GM18861 (cell line): Measurements from ENCODE around the gene PMM2.

Experiments
- ATAC-seq: cut with Tn5 transposase; IDR thresholded peaks from one replicate; pipeline ENCODE4 v1.9.1; 2021; ENCODE audit not compliant: unreplicated experiment

Gene PMM2

DNA sequence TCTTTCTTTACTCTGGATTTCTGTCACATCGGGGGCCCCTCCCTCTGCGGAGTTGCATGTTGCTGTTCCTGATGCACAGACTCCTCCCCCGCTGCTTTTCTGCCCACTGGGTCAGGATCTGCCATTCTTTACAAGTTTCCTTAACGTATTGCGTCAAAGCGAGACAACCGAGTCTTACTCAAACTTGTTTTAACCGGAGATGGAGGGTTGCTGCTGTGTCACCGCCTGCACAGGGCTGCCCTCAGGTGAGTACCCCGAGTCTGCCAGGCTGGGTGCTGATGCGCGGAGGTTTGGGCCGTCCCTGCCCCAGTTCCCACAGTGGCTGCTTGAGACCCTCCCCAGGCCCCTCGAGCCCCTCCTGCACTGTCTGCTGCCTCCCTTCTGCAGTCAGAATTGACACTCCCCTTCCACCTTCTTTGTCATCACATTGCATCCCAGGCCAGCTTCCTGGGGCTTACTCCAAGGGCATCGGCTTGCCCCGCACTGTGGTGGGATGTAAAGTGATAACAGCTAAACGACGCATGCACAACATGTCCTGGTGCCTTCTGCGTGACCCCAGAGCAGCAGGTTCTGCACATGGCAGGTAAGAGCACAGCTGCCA, 51.9 kb downstream of the PMM2 start:
- ATAC-seq, result no peak

DNA sequence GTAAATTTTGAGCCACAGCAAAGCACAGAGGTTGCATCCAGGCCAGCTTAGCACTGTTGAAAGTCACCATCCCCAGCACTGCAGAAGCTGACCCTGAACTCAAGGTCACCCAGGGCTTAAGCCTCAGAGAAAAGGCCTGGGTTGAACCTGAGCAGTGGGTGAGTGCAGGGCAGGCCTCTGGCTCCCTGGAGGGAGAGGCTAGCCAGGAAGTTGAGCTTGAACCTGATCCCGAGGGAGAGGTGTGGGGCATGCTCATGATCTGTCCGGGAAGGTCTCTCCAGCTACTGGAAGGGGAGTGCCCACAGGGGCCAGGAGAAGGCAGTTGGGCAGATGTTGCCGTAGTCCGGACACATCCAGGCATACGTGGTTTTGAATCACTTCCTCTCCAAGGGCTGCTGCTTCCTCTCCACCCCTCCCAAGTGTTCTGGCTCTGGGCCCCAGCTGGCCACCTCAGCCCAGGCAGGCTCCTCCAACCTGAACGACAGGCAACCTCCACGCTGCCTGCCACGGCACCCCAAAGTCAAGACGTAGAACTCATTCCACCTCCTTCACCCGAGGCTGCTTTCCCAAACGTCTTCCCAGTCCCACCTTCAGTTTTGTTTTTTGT, 52.7 kb downstream of the PMM2 start:
- ATAC-seq, result no peak

DNA sequence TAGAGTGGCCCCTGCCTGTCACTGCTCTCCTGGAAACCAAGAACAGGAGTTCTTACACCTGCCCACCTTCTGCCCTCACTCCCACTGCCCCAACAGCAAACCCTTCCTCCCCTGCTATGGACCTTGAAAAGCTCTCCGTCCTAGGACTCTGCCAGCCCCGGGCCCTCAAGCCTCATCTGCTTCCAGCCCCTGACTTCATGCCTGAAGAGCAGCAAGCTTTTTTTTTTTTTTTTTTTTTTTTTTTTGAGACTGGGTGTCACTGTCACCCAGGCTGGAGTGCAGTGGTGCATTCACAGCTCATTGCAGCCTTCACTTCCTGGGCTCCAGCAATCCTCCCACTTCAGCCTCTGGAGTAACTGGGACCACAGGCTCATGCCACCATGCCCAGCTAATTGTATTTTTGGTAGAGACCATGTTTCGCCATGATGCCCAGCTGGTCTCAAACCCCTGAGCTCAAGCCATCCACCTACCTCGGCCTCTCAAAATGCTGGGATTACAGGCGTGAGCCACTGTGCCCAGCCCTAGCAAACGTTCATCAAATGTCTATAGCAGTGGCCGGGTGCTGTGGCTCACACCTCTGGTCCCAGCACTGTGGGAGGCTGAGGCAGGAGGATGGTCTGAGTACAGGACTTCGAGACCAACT, 54.2 kb downstream of the PMM2 start:
- ATAC-seq, result no peak

DNA sequence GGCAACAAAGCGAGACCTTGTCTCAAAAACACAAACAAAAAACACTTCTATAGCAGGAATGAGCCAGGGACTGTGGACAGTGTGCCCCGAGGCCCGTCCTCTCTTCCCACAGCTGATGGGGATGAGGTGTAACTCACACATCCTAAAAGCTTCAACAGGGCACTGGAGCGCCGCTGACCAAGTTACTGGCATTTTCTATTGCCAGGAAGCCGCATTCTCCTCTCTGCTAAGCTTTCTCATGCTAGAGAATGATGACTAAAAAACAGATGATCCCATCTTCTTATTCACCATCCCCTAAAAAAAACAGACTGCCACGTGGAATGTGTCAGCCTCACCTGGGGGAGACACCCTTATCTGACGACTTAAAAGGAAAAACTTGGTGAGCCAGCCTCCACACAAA, 54.9 kb downstream of the PMM2 start:
- ATAC-seq, result no peak

DNA sequence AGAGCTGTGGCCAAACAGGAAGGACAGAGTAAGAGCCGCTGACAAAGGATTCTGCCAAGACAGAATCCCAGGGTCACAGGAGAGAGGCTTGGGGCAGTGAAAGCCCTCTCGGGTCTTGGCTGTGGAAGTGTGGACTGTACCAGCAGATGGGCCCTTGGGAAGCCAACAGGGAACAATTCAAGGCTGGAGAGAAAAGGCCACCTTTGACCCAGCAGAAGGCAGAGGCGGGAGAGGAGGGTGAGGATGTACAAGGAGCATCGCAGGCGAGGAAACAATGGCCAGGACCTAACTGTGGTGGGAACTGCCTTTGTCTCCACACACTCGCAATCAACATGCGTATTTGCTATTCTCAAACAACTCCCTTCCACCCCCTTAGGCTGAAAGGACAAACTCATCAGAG, 55.5 kb downstream of the PMM2 start:
- no peak for ATAC-seq

DNA sequence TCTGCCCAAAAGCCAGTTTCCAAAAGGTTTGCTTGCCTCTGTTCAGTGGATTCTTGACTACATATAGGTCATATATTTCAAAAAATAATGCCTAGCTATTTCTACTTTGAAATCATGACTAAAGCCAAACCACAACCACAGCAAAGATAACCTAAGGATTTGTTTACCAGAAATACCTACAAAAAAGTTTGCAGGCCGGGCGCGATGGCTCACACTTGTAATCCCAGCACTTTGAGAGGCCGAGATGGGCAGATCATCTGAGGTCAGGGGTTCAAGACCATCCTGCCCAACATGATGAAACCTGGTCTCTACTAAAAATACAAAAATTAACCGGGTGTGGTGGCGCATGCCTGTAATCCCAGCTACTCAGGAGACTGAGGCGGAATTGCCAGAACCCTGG, 56.0 kb downstream of the PMM2 start:
- ATAC-seq, result no peak

DNA sequence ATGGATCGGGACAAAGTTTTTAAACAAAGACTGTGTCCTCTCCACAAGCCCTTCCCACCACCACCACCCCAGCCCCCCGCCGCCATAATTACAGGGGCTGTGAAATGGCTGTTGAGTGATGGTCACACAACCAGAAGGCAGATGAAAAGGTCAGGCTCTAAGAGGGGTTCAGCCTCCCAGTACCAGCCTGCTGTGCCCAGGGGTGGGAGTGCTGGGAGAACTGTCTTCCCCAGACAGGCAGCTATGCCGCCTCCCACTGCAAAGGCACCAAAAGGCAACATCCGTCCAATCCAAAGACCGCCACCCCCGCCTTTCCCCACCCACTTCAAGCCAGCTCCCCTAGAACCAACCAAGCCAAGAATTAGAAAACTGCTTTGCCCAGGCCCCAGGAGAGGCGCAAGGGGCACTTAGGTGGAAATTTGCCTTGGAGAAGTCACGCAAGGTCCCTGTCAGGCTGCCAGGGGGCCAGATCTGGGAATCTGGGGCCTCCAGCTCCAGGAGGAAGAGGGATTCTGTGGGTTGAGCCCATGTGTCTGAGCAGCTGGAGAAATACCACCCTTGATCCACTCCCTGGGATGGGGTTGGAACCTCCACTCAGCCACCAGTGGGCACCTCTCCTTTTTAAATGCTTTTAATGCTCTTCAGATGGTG, 56.8 kb downstream of the PMM2 start:
- no peak for ATAC-seq

DNA sequence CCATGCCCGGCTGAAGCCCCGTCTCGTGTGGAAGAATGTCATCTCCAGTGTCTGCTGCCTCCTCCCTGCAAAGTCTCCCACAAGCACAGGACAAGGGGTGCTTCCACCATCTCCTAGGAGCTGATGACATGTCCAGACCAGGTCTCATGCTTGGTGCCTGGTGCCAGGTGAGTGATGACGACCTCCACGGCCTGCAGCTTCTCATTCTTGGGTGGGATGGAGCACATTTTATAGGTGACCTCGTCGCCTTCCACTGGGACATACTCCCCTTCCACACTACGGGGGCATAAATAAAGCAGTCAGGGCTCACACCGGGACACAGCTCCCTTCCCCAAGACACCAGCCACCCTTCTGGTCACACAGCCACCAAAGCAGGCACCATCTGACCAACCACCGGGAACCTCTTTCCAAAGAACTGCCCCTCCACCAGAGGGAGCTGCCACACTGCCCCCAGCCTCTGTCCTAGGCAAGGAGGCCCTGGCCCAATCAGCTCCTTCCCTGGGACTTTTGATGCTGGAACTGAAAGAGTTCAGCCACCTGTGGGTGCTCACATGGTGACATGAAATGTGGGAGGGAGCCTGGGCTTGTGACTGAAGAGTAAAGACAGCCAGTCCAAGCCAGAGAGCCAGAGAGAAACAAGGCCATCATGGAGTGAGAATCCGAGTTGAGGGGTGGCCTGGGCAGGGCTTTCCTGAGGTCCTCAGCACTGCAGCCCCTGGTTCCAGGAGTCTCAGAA, 57.6 kb downstream of the PMM2 start:
- no peak for ATAC-seq

DNA sequence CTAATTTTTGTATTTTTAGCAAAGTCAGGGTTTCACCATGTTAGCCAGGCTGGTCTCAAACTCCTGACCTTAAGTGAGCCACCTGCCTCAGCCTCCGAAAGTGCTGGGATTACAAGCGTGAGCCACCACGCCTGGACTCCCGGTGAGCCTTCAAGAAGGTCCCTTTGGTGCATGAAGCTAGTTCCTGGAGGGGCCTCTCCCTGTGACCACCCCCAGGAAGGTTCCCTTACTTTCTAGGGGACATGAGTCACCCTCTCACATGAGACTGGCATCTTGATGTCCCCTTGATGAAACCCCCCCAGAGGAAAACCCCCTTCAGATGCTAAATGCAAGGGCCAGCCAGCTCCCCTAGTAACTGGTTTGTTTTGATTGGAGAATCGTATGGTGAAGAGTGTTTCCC, 58.3 kb downstream of the PMM2 start:
- ATAC-seq, result no peak

DNA sequence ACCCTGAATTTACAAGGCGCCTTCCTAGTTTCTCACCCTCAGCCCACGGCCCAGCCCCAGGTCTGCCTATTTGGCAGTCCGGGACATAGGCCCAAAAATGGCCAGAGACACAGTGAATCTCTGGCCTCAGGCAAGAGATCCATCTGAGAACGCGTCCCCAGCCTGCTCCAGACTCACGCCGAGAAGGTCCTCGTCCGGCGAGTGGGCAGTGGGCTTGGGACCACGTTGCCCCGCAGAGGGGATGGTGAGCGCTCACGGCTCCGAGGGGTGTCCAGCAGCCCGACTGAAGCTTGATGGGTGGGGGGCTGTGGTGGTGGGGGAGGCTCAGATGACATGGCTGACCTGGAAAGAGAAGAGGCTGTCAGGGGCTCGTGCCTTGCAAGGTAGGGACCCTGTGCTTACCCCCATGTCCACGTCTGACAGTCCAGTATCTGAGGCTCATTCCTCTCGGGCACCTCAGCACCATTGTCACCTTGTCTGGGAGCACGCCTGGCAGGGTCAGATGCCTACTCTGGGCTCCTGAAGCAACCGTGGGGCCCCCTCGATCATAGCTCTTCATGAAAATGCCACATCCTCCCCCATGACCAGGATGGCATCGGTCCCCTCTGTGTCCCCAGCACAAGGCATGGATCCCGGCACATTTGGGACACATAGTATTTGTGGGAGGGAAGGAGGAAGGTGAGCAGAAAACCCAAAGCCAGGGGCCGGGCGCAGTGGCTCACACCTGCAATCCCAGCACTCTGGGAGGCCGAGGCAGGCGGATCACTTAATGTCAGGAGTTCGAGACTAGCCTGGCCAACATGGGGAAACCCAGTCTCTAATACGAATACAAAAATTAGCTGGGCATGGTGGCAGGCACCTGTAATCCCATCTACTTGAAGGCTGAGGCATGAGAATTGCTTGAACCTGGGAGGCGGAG, 61.6 kb downstream of the PMM2 start:
- ATAC-seq, result no peak

DNA sequence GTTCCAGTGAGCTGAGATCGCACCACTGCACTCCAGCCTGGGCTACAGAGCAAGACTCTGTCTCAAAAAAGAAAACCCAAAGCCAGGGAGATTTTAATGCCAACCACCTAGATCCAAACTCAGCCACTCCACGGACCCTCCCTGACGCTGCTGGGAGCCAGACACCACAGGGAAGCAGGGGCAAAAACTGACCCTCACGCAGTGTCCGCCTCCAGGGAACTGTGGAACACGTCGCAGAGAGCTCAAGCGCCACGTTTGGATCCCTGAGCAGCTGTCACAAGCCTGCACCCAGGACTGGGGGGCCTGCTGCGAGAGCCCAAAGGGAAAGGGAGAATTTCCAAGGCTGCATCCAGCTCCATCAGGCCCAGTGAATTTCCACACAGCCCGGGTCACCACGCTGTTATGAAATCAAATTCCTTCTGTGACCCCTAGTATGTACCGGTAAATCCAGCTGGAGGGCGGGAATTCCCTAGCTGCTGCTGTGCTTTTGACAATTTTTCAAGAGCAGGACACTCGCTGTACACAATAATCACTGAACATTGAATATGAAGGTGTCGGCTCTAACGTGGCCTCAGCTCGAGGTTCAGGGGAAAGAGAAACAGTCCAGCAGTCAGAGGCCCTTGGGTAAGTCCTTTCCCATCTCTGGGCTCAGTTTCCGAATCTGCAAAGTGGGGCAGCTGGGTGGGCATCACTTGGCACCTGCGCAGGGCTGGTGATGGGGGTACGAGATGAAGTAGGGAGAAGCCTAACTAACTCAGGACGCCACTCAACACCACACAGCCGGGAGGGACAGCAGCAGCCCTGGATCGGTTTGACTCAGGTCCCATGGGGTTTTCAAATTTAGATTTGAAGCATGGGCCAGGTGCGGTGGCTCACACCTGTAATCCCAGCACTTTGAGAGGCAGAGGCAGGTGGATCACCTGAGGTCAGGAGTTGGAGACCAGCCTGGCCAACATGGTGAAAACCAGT, 62.6 kb downstream of the PMM2 start:
- ATAC-seq, result no peak

DNA sequence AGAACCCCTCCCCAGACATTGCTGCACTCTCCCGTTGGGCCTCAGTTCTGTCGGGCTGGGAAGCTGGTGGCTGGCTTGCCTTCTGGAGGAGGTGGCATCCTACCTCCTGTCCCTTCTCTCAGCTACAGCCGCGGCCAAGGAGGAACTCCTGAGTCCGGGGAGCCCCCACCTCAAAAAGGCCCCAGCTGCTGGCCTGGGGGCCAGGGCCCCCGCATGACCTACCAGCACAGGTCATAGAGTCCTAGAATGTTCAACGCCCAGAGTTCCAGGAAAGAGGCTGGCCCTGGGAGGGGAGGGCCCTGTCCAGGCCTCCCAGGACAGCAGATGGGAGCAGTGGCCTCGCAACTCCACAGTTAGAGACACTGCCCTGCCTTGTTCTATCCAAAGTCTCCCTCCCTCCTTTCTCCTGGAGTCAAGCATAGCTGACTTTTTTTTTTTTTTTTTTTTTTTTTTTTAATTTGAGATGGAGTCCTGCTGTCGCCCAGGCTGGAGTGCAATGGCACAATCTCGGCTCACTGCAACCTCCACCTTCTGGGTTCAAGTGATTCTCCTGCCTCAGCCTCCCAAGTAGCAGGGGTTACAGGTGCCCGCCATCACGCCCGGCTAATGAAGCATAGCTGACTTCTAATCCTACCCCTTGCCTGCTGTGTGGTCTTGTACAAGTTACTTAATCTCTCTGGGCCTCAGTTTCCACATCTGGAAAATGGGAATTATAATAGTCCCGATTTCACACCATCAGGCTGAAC, 64.1 kb downstream of the PMM2 start:
- no peak for ATAC-seq

DNA sequence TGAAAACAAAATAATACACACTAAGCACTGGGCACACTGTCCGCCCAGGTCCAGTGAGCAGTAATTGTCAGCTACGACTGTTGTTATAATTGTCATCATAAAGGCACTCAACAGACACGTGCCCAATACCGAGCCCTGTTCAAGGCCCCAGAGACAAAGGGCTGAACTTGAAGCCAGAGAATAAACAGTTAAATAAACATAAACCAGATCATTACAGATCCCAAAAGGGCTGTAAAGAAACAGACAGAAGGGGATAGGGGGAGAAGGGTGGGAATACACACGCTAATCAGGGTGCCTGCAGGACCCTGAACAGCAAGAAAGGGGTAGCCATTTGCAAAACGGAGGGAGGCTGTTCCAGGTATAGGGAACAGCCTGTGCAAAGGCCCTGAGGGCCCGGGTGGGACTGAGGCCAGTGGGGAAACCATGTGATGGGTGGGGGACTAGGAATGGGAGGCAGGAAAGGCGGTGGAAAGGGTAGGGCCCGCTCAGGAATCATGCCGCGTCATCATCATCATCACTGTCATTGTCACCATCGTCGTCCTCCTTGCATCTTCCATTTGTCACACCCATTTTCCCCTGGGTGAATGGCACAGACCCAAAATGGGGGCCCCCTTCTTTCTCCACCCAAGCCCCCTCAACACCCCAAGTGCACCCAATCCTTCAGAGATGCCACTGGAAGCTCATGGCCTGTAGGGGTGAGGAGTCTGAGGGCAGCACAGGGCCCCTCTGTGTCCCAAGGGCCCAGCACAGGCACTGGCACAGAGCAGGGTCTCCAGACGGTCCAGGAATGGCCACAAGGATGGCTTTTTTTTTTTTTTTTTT, 64.9 kb downstream of the PMM2 start:
- no peak for ATAC-seq

DNA sequence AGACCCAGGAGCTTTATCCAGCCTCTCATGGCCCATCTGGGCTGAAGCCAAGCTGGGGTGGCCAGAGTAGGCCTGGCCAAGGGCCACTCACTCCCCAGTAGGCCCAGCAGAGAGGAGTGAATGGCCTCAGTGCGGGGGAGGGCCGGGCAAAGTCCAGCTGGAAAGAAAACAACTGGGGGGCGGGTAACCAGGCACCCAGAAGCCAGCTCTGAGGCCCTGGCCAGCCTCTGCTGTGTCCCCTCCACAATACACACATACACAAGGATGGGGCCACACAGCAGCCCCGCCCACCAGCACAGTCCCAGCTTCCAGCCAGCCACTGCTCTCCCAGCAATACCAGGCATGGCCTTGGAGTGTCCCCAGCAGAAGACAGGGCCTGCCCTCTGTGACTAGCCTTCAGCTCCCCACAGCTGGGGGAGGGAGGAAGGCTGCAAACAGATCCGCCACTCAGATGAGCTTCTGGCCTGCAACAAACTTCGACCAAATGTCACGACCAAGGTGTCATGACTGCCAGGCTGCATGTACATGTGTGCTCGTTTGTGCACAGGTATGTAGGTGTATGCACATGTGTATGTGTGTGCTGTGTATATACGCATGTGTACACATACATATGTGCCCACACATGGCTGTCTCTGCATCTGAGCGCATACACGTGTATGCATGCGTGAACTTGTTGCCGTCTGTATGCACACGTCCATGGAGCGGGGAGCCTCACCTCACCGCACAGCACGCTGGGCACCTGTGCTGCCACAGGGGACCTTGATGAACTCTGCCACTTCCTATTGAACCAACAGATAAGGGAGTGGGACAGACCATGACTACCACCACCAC, 66.2 kb downstream of the PMM2 start:
- ATAC-seq, result no peak

DNA sequence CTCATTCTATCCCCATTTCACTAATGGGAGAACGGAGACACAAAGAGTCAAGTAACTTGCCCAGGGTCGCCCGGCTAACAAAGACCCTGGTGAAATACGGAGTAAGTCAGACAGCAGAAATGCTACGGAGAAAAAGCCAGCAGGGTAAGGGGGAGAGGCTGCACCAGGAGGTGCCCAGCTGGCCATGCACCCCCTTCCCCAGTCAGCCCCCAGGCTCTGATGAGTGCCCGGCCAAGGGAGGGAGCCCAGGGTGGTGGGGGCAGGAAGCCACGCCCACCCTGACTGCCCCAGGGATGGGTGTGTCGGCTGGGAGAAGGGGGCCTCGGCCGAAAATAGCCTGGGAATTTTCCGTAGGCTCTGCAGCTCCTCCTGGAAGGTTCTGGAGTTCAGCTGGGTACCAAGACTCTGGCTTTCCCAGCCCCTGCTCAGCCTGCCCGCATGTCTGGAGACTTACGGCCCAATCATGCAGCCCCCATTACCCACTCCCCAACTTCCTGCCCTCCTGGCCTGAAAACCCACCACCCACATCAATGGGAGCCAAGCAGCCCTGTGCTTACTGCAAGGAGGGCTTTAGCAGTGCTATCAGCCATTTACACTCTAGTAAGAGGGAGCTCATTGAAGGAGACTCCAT, 67.0 kb downstream of the PMM2 start:
- no peak for ATAC-seq

DNA sequence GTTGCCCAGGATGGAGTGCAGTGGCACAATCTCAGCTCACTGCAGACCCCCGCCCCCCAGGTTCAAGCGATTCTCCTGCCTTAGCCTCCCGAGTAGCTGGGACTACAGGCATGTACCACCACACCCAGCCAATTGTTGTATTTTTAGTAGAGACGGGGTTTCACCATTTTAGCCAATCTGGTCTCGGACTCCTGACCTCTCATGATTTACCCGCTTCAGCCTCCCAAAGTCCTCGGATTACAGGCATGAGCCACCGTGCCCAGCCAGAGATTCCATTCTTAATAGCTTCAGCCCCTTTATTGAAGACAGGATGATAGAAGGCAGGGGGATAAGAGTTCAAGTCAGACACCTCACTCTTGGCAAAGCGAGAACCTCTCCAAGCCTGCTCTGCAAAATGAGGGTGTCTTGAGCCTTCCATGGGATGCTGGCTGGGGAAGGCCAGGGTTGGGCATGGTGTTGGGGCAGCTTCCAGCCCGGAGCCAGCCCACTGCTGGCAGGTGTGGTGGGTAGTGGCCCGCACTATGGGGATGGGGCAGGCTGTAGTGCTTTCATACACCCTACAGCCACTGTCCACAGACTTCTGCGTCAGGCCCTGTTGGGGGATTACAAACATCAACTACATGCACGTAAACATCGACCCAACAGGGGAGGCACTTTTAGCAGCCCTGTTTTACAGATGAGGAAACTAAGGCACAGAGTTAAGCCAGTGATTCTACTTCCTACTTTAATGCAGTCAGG, 67.7 kb downstream of the PMM2 start:
- no peak for ATAC-seq
